ENCODE results near the gene NAGA. TPM values are rescaled to one million over a fixed set of nuclear protein-coding genes. Genes with fewer than 3 reads are reported as not detected.
A peak's percentile ranks its signal among the peaks of the same experiment; 100 is the strongest.
"Not testable (repeated sequence)": the region's sequence is repeated elsewhere in the genome, so short reads cannot be mapped to it uniquely, and the experiment has no call there.

NAGA gene
- total RNA-seq, 2 donors from 2014 or later: 22.6 to 24.2 TPM

DNA sequence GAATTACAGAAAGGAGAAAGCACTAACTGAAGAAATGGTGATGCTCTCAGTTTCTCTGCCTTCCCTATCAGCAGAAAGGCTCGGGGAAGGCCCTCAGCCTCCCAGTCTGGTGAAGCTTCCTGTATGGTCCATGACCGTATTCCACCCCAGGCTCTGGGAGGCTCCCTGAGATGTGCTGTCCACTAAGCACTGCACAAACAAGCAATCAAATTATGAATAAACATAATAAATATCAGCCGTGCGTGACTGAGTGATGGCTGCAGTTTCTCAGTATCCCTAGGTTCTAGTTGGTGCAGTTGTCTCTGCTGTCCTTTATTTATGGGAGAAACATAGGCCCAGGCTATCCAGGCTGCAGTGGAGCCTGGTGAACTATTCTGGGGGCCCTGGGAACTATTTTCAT is 12.5 kb upstream of the NAGA start:
- peaks cover 15% of the 10 kb centered on the region for H3K36me3 Mint-ChIP-seq
- H3K4me1 Mint-ChIP-seq (ENCODE audit: low read depth in 2 of 2): peaks cover 19 to 29% of the 10 kb centered on the region in 2 donors
- ATAC-seq: no peak
- no peak for DNase-seq (ENCODE audit: low spot score)
- no peak overlapping the region for H3K4me3 Mint-ChIP-seq
- H3K9me3 Mint-ChIP-seq: no peaks in the 10 kb centered on the region
- no peak overlapping the region for H3K27ac Mint-ChIP-seq
- H3K27me3 Mint-ChIP-seq: no peaks in the 10 kb centered on the region

DNA sequence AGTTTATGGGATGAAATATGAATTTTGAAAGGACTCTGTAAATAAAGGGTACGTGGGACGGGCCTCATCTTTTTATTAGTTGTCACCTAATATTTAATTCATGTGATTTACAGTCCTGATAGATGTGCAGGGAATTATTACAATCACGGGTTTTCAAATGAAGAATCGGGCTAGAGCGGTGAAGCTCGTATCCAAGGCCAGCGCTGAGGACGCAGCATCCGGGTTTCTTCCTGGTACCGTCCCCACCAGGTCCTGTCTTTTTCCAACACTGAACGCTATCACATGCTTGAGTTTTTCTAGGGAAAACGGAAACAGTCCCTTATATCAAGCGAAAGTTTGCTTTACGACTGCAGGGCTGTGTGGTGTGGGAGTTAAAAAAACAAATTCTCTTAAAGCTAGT is 9.7 kb upstream of the NAGA start:
- DNase-seq (ENCODE audit: low spot score) (no peak), ATAC-seq (no peak)
- Mint-ChIP-seq H3K4me1 (ENCODE audit: low read depth in 2 of 2) (peaks cover 19 to 25% of the 10 kb centered on the region in 2 donors), H3K36me3 (peaks cover 6% of the 10 kb centered on the region), H3K27me3 (no peaks in the 10 kb centered on the region), H3K9me3 (no peaks in the 10 kb centered on the region), H3K4me3 (peak overlapping the region; percentile 98), H3K27ac (peak overlapping the region; percentile 99)

DNA sequence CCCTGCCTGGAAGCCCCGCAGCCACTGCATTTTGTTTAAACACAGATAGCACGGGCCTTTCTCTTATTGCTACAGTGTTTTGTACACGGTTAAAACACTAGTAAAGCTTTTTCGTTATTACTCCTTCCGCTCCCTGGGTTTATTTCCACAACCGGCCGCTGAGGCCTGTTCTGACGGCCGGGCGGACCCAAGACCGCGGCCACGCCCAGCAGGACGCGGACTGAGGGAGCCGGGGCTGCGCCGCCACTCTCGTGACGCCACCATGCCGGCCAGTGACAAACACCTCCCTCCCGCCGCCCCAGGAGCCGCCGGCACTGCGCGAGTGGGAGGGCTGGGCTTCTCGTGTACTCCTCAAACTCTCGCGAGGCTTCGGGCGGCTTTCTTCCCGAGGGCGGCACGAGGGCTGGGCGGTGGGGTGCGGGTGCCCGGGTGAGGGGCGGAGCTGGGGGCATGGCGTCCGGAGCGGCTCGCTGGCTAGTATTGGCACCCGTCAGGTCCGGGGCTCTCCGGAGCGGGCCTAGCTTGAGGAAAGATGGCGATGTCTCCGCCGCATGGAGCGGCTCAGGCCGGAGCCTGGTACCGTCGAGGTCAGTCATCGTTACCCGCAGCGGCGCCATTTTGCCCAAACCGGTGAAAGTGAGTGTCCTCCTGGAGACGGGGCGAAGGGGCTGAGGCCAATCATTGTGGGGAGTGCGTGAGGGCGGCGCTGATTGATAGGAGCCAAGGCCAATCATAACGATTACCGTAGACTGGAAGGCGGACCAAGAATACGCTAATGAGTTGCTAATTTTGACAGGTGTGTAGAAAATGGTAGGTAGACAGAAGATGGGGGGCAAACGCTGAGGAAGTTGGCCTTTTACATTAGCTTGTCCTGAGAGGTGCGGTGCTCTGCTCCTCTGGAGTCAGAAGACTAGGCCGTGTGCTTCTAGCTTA is 9.0 kb upstream of the NAGA start, which contains the start of gene SMDT1:
TSS of gene SMDT1 (plus strand) at position 382 of the 933 bp plus-strand sequence. CDS start at position 451, 69 bp downstream.
- Mint-ChIP-seq H3K4me3 (peak within 1 kb of the TSS; percentile 98), H3K27me3 (no peaks in the 10 kb centered on the region), H3K36me3 (peaks cover 6% of the 10 kb centered on the region), H3K27ac (peak within 1 kb of the TSS; percentile 99), H3K9me3 (no peaks in the 10 kb centered on the region), H3K4me1 (ENCODE audit: low read depth in 2 of 2) (peaks cover 24 to 31% of the 10 kb centered on the region in 2 donors)
- DNase-seq (ENCODE audit: low spot score): peak; percentile 100
- ATAC-seq: peak; percentile 93

DNA sequence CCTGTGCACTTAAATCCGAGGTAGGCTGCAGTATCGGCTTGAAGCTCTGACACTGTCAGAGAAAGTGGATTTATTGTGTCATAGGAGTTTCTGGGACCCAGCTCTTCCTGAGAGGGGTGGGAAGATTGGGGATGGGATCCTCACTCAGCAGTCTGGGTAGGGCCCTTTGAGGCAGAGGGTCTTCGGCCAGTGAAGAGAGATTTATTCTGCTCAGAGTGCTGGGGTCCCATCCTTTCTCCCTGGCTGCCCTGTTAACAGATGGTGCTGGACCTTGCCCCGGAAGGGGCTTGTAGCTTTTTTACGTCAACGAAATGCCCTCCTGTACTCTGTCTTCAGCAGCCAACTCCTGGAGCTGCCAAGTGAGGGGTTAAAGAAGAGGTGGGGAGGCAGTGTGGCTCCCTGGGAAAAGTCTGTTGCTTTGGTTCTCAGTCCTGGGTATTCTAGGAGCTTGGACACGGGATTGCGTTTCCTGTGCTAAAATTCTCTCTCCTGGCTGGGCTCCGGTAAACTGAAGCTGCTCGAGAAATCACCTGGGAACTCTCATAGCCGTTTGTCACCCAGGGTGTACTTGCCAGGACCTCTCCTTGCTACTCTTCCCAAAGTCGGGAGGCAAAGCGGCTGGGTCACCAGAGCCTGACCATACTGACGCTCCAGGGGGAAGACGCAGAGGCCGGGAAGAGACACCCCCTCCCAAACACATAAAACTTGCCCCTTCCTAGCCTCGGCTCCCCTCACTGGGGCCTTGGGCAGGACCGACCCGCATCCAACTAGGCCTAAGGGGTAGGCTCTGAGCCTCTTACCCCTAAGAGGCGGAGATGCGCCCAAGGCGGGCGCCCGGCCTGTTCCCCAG is 8.1 kb upstream of the NAGA start:
- peaks cover 24 to 28% of the 10 kb centered on the region in 2 donors for H3K4me1 Mint-ChIP-seq (ENCODE audit: low read depth in 2 of 2)
- H3K27me3 Mint-ChIP-seq: no peaks in the 10 kb centered on the region
- H3K4me3 Mint-ChIP-seq: peak overlapping the region; percentile 98
- H3K36me3 Mint-ChIP-seq: peaks cover 6% of the 10 kb centered on the region
- peak overlapping the region; percentile 99 for H3K27ac Mint-ChIP-seq
- ATAC-seq (no peak), DNase-seq (ENCODE audit: low spot score) (no peak)
- no peaks in the 10 kb centered on the region for H3K9me3 Mint-ChIP-seq

DNA sequence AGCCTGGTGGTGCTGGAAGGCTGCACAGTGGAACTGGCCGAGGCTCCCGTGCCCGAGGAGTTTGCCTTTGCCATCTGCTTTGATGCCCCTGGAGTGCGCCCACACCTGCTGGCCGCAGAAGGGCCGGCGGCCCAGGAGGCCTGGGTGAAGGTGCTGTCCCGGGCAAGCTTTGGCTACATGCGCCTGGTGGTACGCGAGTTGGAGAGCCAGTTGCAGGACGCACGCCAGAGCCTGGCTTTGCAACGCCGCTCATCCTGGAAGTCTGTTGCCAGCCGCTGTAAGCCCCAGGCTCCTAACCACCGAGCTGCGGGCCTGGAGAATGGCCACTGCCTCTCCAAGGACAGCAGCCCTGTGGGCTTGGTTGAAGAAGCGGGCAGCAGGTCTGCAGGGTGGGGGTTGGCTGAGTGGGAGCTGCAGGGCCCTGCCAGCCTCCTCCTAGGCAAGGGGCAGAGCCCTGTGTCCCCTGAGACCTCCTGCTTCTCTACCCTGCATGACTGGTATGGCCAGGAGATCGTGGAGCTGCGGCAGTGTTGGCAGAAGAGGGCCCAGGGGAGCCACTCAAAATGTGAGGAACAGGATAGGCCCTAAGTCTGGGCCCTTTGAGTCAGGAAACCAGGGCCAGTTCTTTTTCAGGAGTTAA is 7.0 kb upstream of the NAGA start:
- no peak overlapping the region for H3K4me3 Mint-ChIP-seq
- H3K4me1 Mint-ChIP-seq (ENCODE audit: low read depth in 2 of 2): peaks cover 24 to 29% of the 10 kb centered on the region in 2 donors
- ATAC-seq (no peak), DNase-seq (ENCODE audit: low spot score) (no peak)
- no peaks in the 10 kb centered on the region for H3K27me3 Mint-ChIP-seq
- peak overlapping the region in 1 of 2 donors; percentile 99 for H3K27ac Mint-ChIP-seq
- peaks cover 3% of the 10 kb centered on the region for H3K36me3 Mint-ChIP-seq
- no peaks in the 10 kb centered on the region for H3K9me3 Mint-ChIP-seq

DNA sequence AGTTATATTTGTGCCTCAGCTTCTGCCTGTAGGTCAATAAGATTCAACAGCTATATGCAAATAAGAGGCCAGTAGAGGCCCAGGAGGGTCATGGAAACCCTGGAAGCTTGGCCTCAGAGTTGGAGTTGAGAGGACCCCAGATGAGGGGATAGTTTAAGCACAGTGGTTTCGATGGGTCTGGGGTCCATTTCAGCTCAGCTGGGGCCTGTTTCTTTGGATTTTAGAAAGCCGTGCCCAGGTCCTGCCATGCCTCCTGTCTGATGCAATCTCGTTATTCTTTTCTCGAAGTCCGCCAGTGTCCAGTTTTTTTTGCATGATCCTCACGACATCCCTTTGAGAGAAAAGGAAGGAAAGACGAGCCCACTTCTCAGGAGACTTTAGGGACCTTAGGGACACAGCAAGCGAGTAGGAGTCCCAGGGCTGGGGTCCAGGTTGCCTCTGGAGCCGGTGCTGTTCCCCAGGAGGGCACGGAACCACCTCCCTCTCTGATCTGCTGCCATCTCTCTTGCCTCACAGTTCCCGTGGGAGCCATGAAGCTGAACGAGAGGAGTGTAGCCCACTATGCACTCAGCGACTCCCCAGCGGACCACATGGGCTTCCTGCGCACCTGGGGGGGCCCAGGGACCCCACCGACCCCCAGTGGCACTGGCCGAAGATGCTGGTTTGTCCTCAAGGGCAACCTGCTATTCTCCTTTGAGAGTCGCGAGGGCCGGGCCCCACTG is 6.3 kb upstream of the NAGA start:
- DNase-seq (ENCODE audit: low spot score) (no peak), ATAC-seq (no peak)
- Mint-ChIP-seq H3K4me3 (no peak overlapping the region), H3K4me1 (ENCODE audit: low read depth in 2 of 2) (peaks cover 24 to 27% of the 10 kb centered on the region in 2 donors), H3K27me3 (no peaks in the 10 kb centered on the region), H3K27ac (no peak overlapping the region), H3K36me3 (no peaks in the 10 kb centered on the region), H3K9me3 (no peaks in the 10 kb centered on the region)

DNA sequence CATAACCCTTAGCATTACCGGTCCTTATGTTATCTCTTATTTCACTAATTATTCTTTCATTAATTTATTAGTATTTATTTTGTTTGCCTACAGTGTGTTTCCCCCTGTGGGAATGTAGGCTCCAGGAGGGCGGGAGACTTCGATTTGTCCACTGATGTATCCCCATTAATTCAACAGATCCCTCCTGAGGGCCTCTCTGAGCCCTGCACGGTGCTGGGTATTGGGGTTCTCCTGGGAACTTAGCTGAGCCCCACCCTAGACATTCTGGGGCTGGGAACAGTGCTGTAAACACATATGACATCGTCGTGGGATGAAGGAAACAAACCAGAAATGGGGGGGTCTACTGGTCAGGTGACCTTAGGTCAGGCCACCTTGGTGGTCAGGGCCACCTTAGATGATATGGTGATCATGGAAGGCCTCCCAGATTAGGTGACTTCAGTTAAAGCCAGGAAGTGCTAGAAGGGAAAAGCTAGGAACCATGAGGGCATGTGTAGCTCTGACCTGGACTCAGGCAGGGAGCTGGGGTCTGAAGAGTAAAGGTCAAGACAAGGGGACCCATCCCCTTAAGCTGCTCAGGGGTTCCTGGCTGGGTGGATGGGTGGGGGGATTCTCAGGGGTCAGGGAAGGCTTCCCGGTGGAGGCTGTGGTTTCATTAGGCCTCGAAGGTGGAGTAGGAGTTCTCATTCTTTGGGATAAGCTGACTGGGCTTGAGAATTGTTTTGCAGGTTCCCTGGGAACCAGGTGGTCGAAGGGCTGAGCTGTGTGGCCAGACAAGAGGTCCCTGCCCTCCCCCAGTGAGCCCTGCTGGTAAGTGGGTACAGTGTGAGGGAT is 4.4 kb upstream of the NAGA start:
- Mint-ChIP-seq H3K27ac (peak overlapping the region; percentile 41 to 91), H3K9me3 (no peaks in the 10 kb centered on the region), H3K4me1 (ENCODE audit: low read depth in 2 of 2) (peaks cover 26 to 32% of the 10 kb centered on the region in 2 donors), H3K27me3 (no peaks in the 10 kb centered on the region), H3K36me3 (no peaks in the 10 kb centered on the region), H3K4me3 (peak overlapping the region; percentile 38)
- DNase-seq (ENCODE audit: low spot score): no peak
- ATAC-seq: no peak

DNA sequence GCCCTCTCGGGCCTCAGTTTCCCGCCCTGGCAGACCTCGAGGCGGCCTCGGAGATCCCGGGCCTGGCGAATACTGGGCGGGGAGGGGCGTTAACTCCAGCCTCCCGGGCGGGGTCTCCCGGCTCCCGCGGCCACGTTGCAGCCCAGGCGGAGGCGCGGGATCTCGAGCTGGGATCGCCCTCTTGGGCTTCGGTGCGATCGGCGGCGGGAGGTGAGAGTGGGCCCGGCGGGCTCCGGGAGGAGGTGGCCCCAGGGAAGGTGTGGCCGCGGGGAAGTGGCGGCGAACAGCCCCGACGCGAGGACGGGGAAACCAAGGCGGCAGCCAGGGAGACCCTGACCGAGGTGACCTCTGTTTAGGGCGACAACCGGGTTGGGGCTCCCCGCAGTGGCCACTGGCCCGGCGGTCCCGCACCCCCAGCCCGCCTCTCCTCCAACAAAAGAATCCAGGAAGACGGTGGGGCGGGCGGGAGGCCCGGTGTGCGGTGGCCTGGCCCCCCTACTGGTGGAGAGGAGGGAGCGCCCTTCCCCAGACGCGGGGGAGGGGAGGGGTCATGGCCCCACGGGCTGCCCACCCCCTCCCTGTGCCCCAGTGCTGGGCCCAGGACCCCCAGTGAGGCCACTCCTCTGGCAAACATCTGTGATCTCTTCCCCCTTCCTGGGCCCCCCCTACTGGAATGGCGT is 3.7 kb upstream of the NAGA start, which contains the start of gene PHETA2:
TSS of gene PHETA2 (plus strand) at position 117 of the 680 bp plus-strand sequence. CDS start 3,046 bp downstream, outside the sequence.
- Mint-ChIP-seq H3K36me3 (no peaks in the 10 kb centered on the region), H3K27ac (peak within 1 kb of the TSS; percentile 43 to 91), H3K27me3 (no peaks in the 10 kb centered on the region), H3K4me3 (peak within 1 kb of the TSS; percentile 38), H3K4me1 (ENCODE audit: low read depth in 2 of 2) (peaks cover 22 to 27% of the 10 kb centered on the region in 2 donors), H3K9me3 (no peaks in the 10 kb centered on the region)
- ATAC-seq (no peak), DNase-seq (ENCODE audit: low spot score) (peak; percentile 73)

DNA sequence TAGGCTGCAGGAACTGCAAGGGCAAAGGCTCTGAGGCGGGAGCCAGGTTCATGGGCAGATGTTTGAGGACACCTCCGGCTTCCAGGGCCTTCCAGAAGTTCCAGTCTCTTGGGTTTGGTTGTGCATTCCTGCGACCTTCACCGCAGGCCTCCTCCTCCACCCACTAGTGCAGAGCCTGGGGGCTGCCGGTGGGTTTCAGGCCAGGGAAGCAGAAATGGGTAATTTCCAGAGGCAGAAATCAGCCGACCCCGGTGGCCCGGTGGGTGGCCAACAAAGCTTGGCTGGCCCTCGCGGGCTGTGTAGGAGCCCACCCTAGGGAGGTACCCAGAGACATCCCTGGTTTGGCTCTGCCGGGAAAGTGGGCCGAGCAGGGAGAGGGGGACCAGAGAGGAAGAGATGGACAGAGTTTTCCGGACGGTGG is 3.0 kb upstream of the NAGA start:
- Mint-ChIP-seq H3K27ac (peak overlapping the region; percentile 43 to 86), H3K9me3 (no peaks in the 10 kb centered on the region)

DNA sequence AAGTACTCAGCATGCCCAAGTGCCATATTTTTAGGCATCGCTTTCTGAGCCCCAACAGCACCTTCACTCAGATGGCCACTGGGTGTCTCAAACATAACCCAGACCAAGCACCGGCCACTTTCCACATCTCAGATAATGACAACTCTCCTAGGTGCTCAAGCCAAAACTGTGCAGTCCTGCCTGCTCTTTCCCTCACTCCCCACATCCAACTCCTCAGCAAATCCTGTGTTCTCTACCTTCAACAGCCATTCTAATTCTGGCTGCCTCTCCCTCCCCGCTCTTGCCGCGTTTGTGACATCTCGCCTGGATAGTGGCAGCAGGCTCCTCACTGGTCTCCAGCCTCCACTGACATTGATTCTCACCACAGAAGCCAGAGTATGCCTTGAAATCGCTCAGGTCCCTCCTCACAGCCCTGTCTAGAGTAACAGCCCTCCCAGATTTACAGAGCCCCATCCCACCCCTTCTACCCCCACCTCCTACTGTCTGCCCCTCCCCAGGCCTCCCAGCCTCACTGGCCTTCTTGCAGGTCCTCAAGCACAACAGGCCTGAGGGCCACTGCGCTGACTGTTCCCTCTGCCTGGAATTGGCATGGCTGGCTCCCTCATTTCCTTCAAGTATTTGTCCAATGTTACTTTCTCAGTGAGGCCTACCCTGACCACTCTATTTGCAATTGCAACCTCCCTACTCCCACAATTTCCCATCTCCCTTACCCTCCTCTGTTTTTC is 2.2 kb upstream of the NAGA start:
- no peaks in the 10 kb centered on the region for H3K36me3 Mint-ChIP-seq
- H3K9me3 Mint-ChIP-seq: no peaks in the 10 kb centered on the region
- peaks cover 16 to 27% of the 10 kb centered on the region in 2 donors for H3K4me1 Mint-ChIP-seq (ENCODE audit: low read depth in 2 of 2)
- ATAC-seq (no peak), DNase-seq (ENCODE audit: low spot score) (no peak)
- peak overlapping the region; percentile 30 for H3K4me3 Mint-ChIP-seq
- H3K27ac Mint-ChIP-seq: peak overlapping the region; percentile 43 to 86
- no peaks in the 10 kb centered on the region for H3K27me3 Mint-ChIP-seq

More for the DNA sequence above, 3.0 kb upstream of the NAGA start:
- no peak for ATAC-seq
- Mint-ChIP-seq H3K4me1 (ENCODE audit: low read depth in 2 of 2) (peaks cover 16 to 26% of the 10 kb centered on the region in 2 donors), H3K27me3 (no peaks in the 10 kb centered on the region), H3K36me3 (no peaks in the 10 kb centered on the region), H3K4me3 (peak overlapping the region; percentile 30)
- no peak for DNase-seq (ENCODE audit: low spot score)

DNA sequence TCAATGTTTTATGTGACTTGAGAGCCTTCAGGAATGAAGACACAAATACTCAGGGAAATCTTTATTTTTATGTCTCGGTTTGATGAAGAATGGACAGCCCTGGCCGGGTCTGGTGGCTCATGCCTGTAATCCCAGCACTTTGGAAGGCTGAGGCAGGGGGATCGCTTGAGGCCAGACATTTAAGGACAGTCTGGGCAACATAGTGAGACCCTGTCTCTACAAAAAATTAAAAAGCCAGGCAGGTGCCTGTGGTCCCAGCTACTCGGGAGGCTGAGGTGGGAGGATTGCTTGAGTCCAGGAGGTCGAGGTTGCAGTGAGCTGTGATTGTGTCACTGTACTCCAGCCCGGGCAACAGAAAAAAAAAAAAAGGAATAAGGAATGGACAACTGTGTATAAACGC is 896 bp upstream of the NAGA start:
- peak overlapping the region; percentile 87 to 91 for H3K27ac Mint-ChIP-seq
- H3K27me3 Mint-ChIP-seq; H3K36me3 Mint-ChIP-seq; ATAC-seq; H3K9me3 Mint-ChIP-seq; DNase-seq (ENCODE audit: low spot score): not testable (repeated sequence)
- H3K4me3 Mint-ChIP-seq: peak overlapping the region; percentile 91
- peaks cover 16 to 29% of the 10 kb centered on the region in 2 donors for H3K4me1 Mint-ChIP-seq (ENCODE audit: low read depth in 2 of 2)

All from natural killer cell treated with Interleukin-12 subunit alpha and Interleukin-12 subunit beta and Interleukin-15 and Interleukin-18, amount 100 ng/mL, for 72 hours (primary cell).